PC-3 (cell line): Measurements from ENCODE around the gene FAM209A.

ENCODE experiments used
- CTCF ChIP-seq: fragments of 300-600 bp; sonication (generic); conservative IDR thresholded peaks from 2 replicates; pipeline ENCODE4 v1.5.1; 2017; ENCODE audit warnings: antibody characterized with exemption, low read depth, mild to moderate bottlenecking, low read length
- EZH2 ChIP-seq: fragments of 300-600 bp; sonication (generic); IDR thresholded peaks from one replicate; pipeline ENCODE4 v1.6.1; 2017; ENCODE audit warnings: antibody characterized with exemption, mild to moderate bottlenecking, low read length; ENCODE audit not compliant: unreplicated experiment
- EZH2phosphoT487 ChIP-seq: fragments of 300-600 bp; sonication (generic); IDR thresholded peaks from 2 replicates; pipeline ENCODE4 v1.6.1; 2018; ENCODE audit warnings: mild to moderate bottlenecking, antibody characterized with exemption, low read length, borderline replicate concordance

- TF ChIP-seq CTCF (no peak), EZH2phosphoT487 (no peak), EZH2 (no peak)
These were observed 13.5 kb downstream of the FAM209A start for GRCh38 chr20:56537997-56538396.
